B cell (primary cell): Measurements from ENCODE around the gene PNMA8C. TPM values are rescaled to one million over a fixed set of nuclear protein-coding genes. Genes with fewer than 3 reads are reported as not detected.
"Not testable (repeated sequence)": the region's sequence is repeated elsewhere in the genome, so short reads cannot be mapped to it uniquely, and the experiment has no call there.

Experiments
- ATAC-seq: fragments of 200-7000 bp; cut with Tn5 transposase; one replicate; pipeline ENCODE4 v1.10.0; 2021; ENCODE audit warnings: low read depth, mild to moderate bottlenecking, moderate number of reproducible peaks, moderate library complexity
- CTCF ChIA-PET: fragments of 350-600 bp; sonication (Branson Sonifier 250); formaldehyde crosslinking; loops from one replicate; lab custom pipeline; 2021; ENCODE audit warnings: antibody characterized with exemption, inconsistent platforms; lab: Charles Lee
- POLR2A ChIA-PET: fragments of 350-600 bp; sonication (Branson Sonifier 250); formaldehyde crosslinking; loops from one replicate; lab custom pipeline; 2021; ENCODE audit warnings: antibody characterized with exemption; lab: Charles Lee
- DNase-seq: peaks from one replicate; pipeline ENCODE4 v3.0.0; 2013
- H2AFZ ChIP-seq: 2 replicates; pipeline ENCODE4 v1.6.1; 2012; ENCODE audit warnings: mild to moderate bottlenecking, low read depth, low read length; ENCODE audit not compliant: insufficient read depth, poor library complexity, severe bottlenecking
- H3K27ac ChIP-seq, 2 donors: 1 replicate in 1 of 2; 2 replicates in 1 of 2; pipeline ENCODE4 v1.5.1; 2012 to 2013; ENCODE audit warnings: low read length in 2 of 2, mild to moderate bottlenecking in 2 of 2, moderate library complexity in 1 of 2
- H3K27me3 ChIP-seq, 4 experiments: fragments of 200-600 bp in 1 of 4; sonication (generic) in 1 of 4; replicated peaks in 1 of 4; 1 replicate in 2 of 4; 2 replicates in 2 of 4; pipeline versions ENCODE4 v1.6.1 to v1.7.0; 2013 to 2016; ENCODE audit warnings: low read length in 3 of 4, mild to moderate bottlenecking in 2 of 4, mixed read lengths in 1 of 4, moderate library complexity in 1 of 4; ENCODE audit not compliant: insufficient read depth in 4 of 4, control insufficient read depth in 3 of 4; ENCODE audit errors: control extremely low read depth in 1 of 4
- H3K36me3 ChIP-seq, 2 experiments: replicated peaks in 1 of 2; 1 replicate in 1 of 2; 2 replicates in 1 of 2; pipeline versions ENCODE4 v1.6.1 to v1.7.1; 2013; ENCODE audit warnings: low read length in 1 of 2; ENCODE audit not compliant: insufficient read depth in 2 of 2, control insufficient read depth in 1 of 2; ENCODE audit errors: control extremely low read depth in 1 of 2, extremely low read depth in 1 of 2
- H3K4me1 ChIP-seq, 2 donors: fragments of 200-600 bp in 1 of 2; sonication (generic) in 1 of 2; 1 replicate in 1 of 2; 2 replicates in 1 of 2; pipeline versions ENCODE4 v1.5.1 to v1.6.1; 2013 to 2017; ENCODE audit warnings: low read length in 2 of 2; ENCODE audit not compliant: control insufficient read depth in 2 of 2, insufficient read depth in 2 of 2
- H3K4me2 ChIP-seq: replicated peaks from 2 replicates; pipeline ENCODE3; 2012; ENCODE audit warnings: mild to moderate bottlenecking, low read depth, low read length; ENCODE audit not compliant: poor library complexity, severe bottlenecking
- H3K4me3 ChIP-seq, 5 experiments: fragments of 200-600 bp in 1 of 5; sonication (generic) in 1 of 5; 1 replicate in 3 of 5; 2 replicates in 2 of 5; pipeline versions ENCODE4 v1.5.1 to v1.7.0; 2011 to 2016; ENCODE audit warnings: low read length in 4 of 5, mild to moderate bottlenecking in 4 of 5, low read depth in 2 of 5, control low read depth in 1 of 5, moderate library complexity in 1 of 5; ENCODE audit not compliant: insufficient read depth in 1 of 5; ENCODE audit errors: control extremely low read depth in 1 of 5, extremely low read depth in 1 of 5
- H3K79me2 ChIP-seq: fragments of 200-600 bp; sonication (generic); one replicate; pipeline ENCODE4 v1.6.0; 2016; ENCODE audit warnings: low read length; ENCODE audit not compliant: control insufficient read depth, insufficient read depth
- H3K9ac ChIP-seq: fragments of 200-600 bp; sonication (generic); 2 replicates; pipeline ENCODE4 v1.6.1; 2017; ENCODE audit warnings: mild to moderate bottlenecking, low read length, moderate library complexity
- H3K9me3 ChIP-seq, 3 donors: one replicate each; pipeline versions ENCODE4 v1.6.1 to v1.7.1; 2013; ENCODE audit warnings: low read length in 2 of 3; ENCODE audit not compliant: control insufficient read depth in 2 of 3, insufficient read depth in 1 of 3; ENCODE audit errors: control extremely low read depth in 1 of 3
- H4K20me1 ChIP-seq: 2 replicates; pipeline ENCODE4 v1.6.0; 2012; ENCODE audit warnings: mild to moderate bottlenecking, low read length; ENCODE audit not compliant: insufficient read depth, control insufficient read depth, poor library complexity, severe bottlenecking
- H3K27ac Mint-ChIP-seq: one replicate; pipeline ENCODE4 v1.8.0; 2021; ENCODE audit warnings: mixed read lengths
- H3K27me3 Mint-ChIP-seq: one replicate; pipeline ENCODE4 v1.8.0; 2021; ENCODE audit warnings: mixed read lengths
- H3K4me1 Mint-ChIP-seq: one replicate; pipeline ENCODE4 v1.8.0; 2021; ENCODE audit warnings: mixed read lengths
- H3K4me3 Mint-ChIP-seq: one replicate; pipeline ENCODE4 v1.8.0; 2021; ENCODE audit warnings: mixed read lengths
- H3K9me3 Mint-ChIP-seq: one replicate; pipeline ENCODE4 v1.8.0; 2022; ENCODE audit warnings: mixed read lengths; ENCODE audit not compliant: insufficient read depth
- CTCF ChIP-seq: fragments of 200-600 bp; IDR thresholded peaks from one replicate; pipeline ENCODE4 v1.8.0; 2022; ENCODE audit warnings: antibody characterized with exemption, mild to moderate bottlenecking
- EZH2 ChIP-seq: IDR thresholded peaks from 2 replicates; pipeline ENCODE4 v1.6.1; 2012; ENCODE audit warnings: borderline replicate concordance, low read depth, mild to moderate bottlenecking, moderate library complexity, low read length; ENCODE audit not compliant: insufficient read depth, poor library complexity, severe bottlenecking
- WGBS: methylation state at CpG from one replicate; pipeline ENCODE4 v1.1.5; 2013; ENCODE audit warnings: missing lambda C conversion rate; ENCODE audit not compliant: insufficient coverage; 5-methylcytosine and 5-hydroxymethylcytosine counted together
- intact Hi-C: fragments of 100-400 bp; cut with micrococcal nuclease; formaldehyde crosslinking; loops from one replicate; pipeline ENCODE4 v1.10.0; 2022
- polyA plus RNA-seq: library from polyadenylated mRNA; depleted of rRNA; stranded (reverse); fragments of >200 nt; gene quantifications from 2 replicates; pipeline ENCODE4 v1.2.3, GENCODE V29; 2012
- total RNA-seq, 2 donors: library from RNA; stranded (reverse); fragments of 120-200 nt in 1 of 2; gene quantifications; 1 replicate in 1 of 2; 2 replicates in 1 of 2; pipeline versions ENCODE4 v1.2.3 to v1.2.4, GENCODE V29; 2013 to 2022

PNMA8C gene
- total and polyA plus RNA-seq, 2 donors (not counting 1 experiment from before 2014, with no cell fraction given): not detected

- TF ChIP-seq CTCF (no peak), EZH2 (no peak)
- Mint-ChIP-seq H3K27ac (no peak overlapping the region), H3K27me3 (peaks cover 31% of the 10 kb centered on the region), H3K4me1 (no peaks in the 10 kb centered on the region), H3K4me3 (no peak overlapping the region), H3K9me3 (no peaks in the 10 kb centered on the region)
- Histone ChIP-seq H3K4me3 (no peak overlapping the region), H3K27ac (no peak overlapping the region), H3K36me3 (no peaks in the 10 kb centered on the region), H3K79me2 (no peaks in the 10 kb centered on the region), H3K4me2 (no peak overlapping the region), H3K9ac (no peak overlapping the region), H3K4me1 (no peaks in the 10 kb centered on the region), H2AFZ (no peak overlapping the region), H4K20me1 (no peaks in the 10 kb centered on the region), H3K27me3 (peaks cover 0 to 14% (median 2%) of the 10 kb centered on the region in 4 experiments), H3K9me3 (no peaks in the 10 kb centered on the region)
- ATAC-seq (no peak), DNase-seq (no peak)
- 84% methylated on average over 2 of the region's 6 CpGs for WGBS
- intact Hi-C loops: no loop called here
- ChIA-PET POLR2A (no interaction called here), CTCF (interaction anchor here (1.1 kb wide), 1 partner anchor 109 kb away, joined by 3 read pairs; no protein-coding TSS in a partner anchor)
These were observed 6.3 kb upstream of the PNMA8C start for GRCh38 chr19:46435009-46435408.

GRCh38 chr19:46433470-46433869, 4.7 kb upstream of the PNMA8C start:
- H3K4me1 ChIP-seq, H4K20me1 ChIP-seq, H3K27ac ChIP-seq, H3K9me3 Mint-ChIP-seq, H2AFZ ChIP-seq, H3K9ac ChIP-seq, H3K9me3 ChIP-seq, H3K4me3 Mint-ChIP-seq, H3K36me3 ChIP-seq, H3K4me3 ChIP-seq, POLR2A ChIA-PET, intact Hi-C loops, DNase-seq, H3K27ac Mint-ChIP-seq, H3K4me2 ChIP-seq, ATAC-seq, H3K79me2 ChIP-seq: not testable (repeated sequence)
- WGBS: 98% methylated on average over 5 of the region's 7 CpGs
- H3K27me3 ChIP-seq: peaks cover 0 to 24% (median 7%) of the 10 kb centered on the region in 4 experiments
- Mint-ChIP-seq H3K27me3 (peaks cover 44% of the 10 kb centered on the region), H3K4me1 (peaks cover 10% of the 10 kb centered on the region)
- CTCF ChIA-PET: interaction anchor here (0.8 kb wide), 1 partner anchor 1431 kb away, joined by 5 read pairs; no protein-coding TSS in a partner anchor
